Ectodermal cell (in vitro differentiated cells): Measurements from ENCODE around the gene METTL5.

Source experiments
- H3K27ac ChIP-seq: 2 replicates; pipeline ENCODE4 v1.7.0; 2013; ENCODE audit warnings: mild to moderate bottlenecking, low read depth, low read length; ENCODE audit not compliant: insufficient read depth, poor library complexity, severe bottlenecking
- H3K27me3 ChIP-seq: 2 replicates; pipeline ENCODE4 v1.7.0; 2013; ENCODE audit warnings: mild to moderate bottlenecking, low read length; ENCODE audit not compliant: insufficient read depth, control insufficient read depth, poor library complexity, severe bottlenecking
- H3K36me3 ChIP-seq: one replicate; pipeline ENCODE4 v1.7.0; 2013; ENCODE audit warnings: low read length; ENCODE audit not compliant: control insufficient read depth, insufficient read depth
- H3K4me1 ChIP-seq: one replicate; pipeline ENCODE4 v1.7.0; 2013; ENCODE audit warnings: low read length; ENCODE audit not compliant: control insufficient read depth, insufficient read depth
- H3K4me3 ChIP-seq: 2 replicates; pipeline ENCODE4 v1.7.0; 2013; ENCODE audit warnings: low read depth, low read length, control low read depth; ENCODE audit not compliant: insufficient read depth
- H3K9me3 ChIP-seq: 2 replicates; pipeline ENCODE4 v1.7.0; 2013; ENCODE audit warnings: mild to moderate bottlenecking, low read length, moderate library complexity; ENCODE audit not compliant: control insufficient read depth
- WGBS, 2 experiments: methylation state at CpG; one replicate each; pipeline ENCODE4 v1.1.7; 2013; ENCODE audit warnings: missing lambda C conversion rate in 2 of 2; 5-methylcytosine and 5-hydroxymethylcytosine counted together

Gene METTL5

GRCh38 chr2:169790581-169790980 is 34.1 kb downstream of the METTL5 start:
- no peaks in the 10 kb centered on the region for H3K4me1 ChIP-seq
- H3K9me3 ChIP-seq = no peaks in the 10 kb centered on the region
- no peaks in the 10 kb centered on the region for H3K36me3 ChIP-seq
- WGBS, 2 experiments = 88 to 92% methylated on average over 5 of the region's 5 CpGs
- H3K27ac ChIP-seq = no peak overlapping the region
- no peak overlapping the region for H3K4me3 ChIP-seq
- no peaks in the 10 kb centered on the region for H3K27me3 ChIP-seq

- Histone ChIP-seq H3K27me3 (no peaks in the 10 kb centered on the region), H3K36me3 (no peaks in the 10 kb centered on the region), H3K9me3 (no peaks in the 10 kb centered on the region), H3K4me3 (no peak overlapping the region), H3K27ac (no peak overlapping the region), H3K4me1 (no peaks in the 10 kb centered on the region)
- 96 to 100% methylated on average over 1 of the region's 1 CpG for WGBS, 2 experiments
These were observed 42.2 kb downstream of the METTL5 start for GRCh38 chr2:169782513-169782912.

GRCh38 chr2:169781249-169782013 is 43.3 kb downstream of the METTL5 start:
- H3K4me1 ChIP-seq = no peaks in the 10 kb centered on the region
- WGBS, 2 experiments = 76 to 100% methylated on average over 1 to 2 of the region's 4 CpGs
- no peak overlapping the region for H3K4me3 ChIP-seq
- H3K27ac ChIP-seq = no peak overlapping the region
- H3K36me3 ChIP-seq = no peaks in the 10 kb centered on the region
- H3K9me3 ChIP-seq = no peaks in the 10 kb centered on the region
- no peaks in the 10 kb centered on the region for H3K27me3 ChIP-seq

- no peak overlapping the region for H3K4me3 ChIP-seq
- no peaks in the 10 kb centered on the region for H3K4me1 ChIP-seq
- H3K9me3 ChIP-seq = no peaks in the 10 kb centered on the region
- no peaks in the 10 kb centered on the region for H3K36me3 ChIP-seq
- no peak overlapping the region for H3K27ac ChIP-seq
- WGBS, 2 experiments = 95 to 97% methylated on average over 3 of the region's 3 CpGs
- no peaks in the 10 kb centered on the region for H3K27me3 ChIP-seq
These were observed 46.3 kb downstream of the METTL5 start for GRCh38 chr2:169778446-169778845.

- H3K4me1 ChIP-seq = no peaks in the 10 kb centered on the region
- no peak overlapping the region for H3K27ac ChIP-seq
- 62 to 94% methylated on average over 1 to 2 of the region's 2 CpGs for WGBS, 2 experiments
- H3K27me3 ChIP-seq = no peaks in the 10 kb centered on the region
- H3K36me3 ChIP-seq = no peaks in the 10 kb centered on the region
- H3K4me3 ChIP-seq = no peak overlapping the region
- H3K9me3 ChIP-seq = no peaks in the 10 kb centered on the region
These were observed 48.4 kb downstream of the METTL5 start for GRCh38 chr2:169776252-169776761.

GRCh38 chr2:169775765-169776164 is 48.9 kb downstream of the METTL5 start:
- 93 to 95% methylated on average over 2 of the region's 2 CpGs for WGBS, 2 experiments
- H3K36me3 ChIP-seq = no peaks in the 10 kb centered on the region
- H3K4me1 ChIP-seq = no peaks in the 10 kb centered on the region
- no peaks in the 10 kb centered on the region for H3K9me3 ChIP-seq
- H3K4me3 ChIP-seq = no peak overlapping the region
- no peaks in the 10 kb centered on the region for H3K27me3 ChIP-seq
- no peak overlapping the region for H3K27ac ChIP-seq

- Histone ChIP-seq H3K9me3 (no peaks in the 10 kb centered on the region), H3K27me3 (no peaks in the 10 kb centered on the region), H3K4me3 (no peak overlapping the region), H3K27ac (no peak overlapping the region), H3K36me3 (no peaks in the 10 kb centered on the region), H3K4me1 (no peaks in the 10 kb centered on the region)
- 89 to 92% methylated on average over 3 of the region's 3 CpGs for WGBS, 2 experiments
These were observed 49.4 kb downstream of the METTL5 start for GRCh38 chr2:169775354-169775753.

GRCh38 chr2:169772651-169773050 is 52.1 kb downstream of the METTL5 start:
- H3K27me3 ChIP-seq = peaks cover 3% of the 10 kb centered on the region
- no peaks in the 10 kb centered on the region for H3K36me3 ChIP-seq
- H3K4me3 ChIP-seq = no peak overlapping the region
- H3K9me3 ChIP-seq = no peaks in the 10 kb centered on the region
- no peak overlapping the region for H3K27ac ChIP-seq
- no peaks in the 10 kb centered on the region for H3K4me1 ChIP-seq
- WGBS, 2 experiments = 87 to 90% methylated on average over 1 of the region's 2 CpGs

GRCh38 chr2:169771612-169772011 is 53.1 kb downstream of the METTL5 start:
- 94 to 95% methylated on average over 2 of the region's 2 CpGs for WGBS, 2 experiments
- no peaks in the 10 kb centered on the region for H3K36me3 ChIP-seq

GRCh38 chr2:169771021-169771420 is 53.7 kb downstream of the METTL5 start:
- Histone ChIP-seq H3K4me1 (no peaks in the 10 kb centered on the region), H3K4me3 (no peak overlapping the region), H3K36me3 (no peaks in the 10 kb centered on the region), H3K9me3 (no peaks in the 10 kb centered on the region), H3K27me3 (peaks cover 3% of the 10 kb centered on the region), H3K27ac (no peak overlapping the region)
- WGBS, 2 experiments = 93% methylated on average over 5 of the region's 5 CpGs

More at GRCh38 chr2:169771612-169772011, 53.1 kb downstream of the METTL5 start:
- Histone ChIP-seq H3K27ac (no peak overlapping the region), H3K27me3 (peaks cover 3% of the 10 kb centered on the region), H3K4me3 (no peak overlapping the region), H3K4me1 (no peaks in the 10 kb centered on the region), H3K9me3 (no peaks in the 10 kb centered on the region)
